22Rv1 (cell line): Measurements from ENCODE around the gene IL17RE.

Experiments
- ZFX ChIP-seq: fragments of 450-650 bp; IDR thresholded peaks from 2 replicates; pipeline ENCODE4 v1.6.1; 2017; ENCODE audit warnings: antibody characterized with exemption, borderline replicate concordance
- TF ChIP-seq, protein P1 (sequence below): fragments of 450-650 bp; IDR thresholded peaks from 2 replicates; pipeline ENCODE4 v1.5.1; 2017; ENCODE audit warnings: mild to moderate bottlenecking

DNA sequence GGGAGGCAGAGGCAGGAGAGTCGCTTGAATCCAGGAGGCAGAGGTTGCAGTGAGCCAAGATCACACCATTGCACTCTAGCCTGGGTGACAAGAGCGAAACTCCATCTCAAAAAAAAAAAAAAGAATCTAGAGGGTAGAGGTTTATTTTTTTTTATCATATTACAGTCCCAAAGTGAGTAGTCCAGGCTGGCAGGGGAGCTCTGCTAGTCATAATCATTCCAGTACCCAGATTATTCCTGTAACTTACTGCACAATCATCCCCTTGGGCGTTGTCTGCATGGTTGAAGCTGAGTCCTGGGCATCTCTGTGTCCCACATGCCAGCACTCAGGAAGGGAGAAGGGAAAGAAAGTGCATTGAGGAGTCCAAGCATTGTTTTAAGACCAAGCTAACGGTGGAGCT lies 39.5 kb downstream of the IL17RE start:
- TF ChIP-seq, protein P1, sequence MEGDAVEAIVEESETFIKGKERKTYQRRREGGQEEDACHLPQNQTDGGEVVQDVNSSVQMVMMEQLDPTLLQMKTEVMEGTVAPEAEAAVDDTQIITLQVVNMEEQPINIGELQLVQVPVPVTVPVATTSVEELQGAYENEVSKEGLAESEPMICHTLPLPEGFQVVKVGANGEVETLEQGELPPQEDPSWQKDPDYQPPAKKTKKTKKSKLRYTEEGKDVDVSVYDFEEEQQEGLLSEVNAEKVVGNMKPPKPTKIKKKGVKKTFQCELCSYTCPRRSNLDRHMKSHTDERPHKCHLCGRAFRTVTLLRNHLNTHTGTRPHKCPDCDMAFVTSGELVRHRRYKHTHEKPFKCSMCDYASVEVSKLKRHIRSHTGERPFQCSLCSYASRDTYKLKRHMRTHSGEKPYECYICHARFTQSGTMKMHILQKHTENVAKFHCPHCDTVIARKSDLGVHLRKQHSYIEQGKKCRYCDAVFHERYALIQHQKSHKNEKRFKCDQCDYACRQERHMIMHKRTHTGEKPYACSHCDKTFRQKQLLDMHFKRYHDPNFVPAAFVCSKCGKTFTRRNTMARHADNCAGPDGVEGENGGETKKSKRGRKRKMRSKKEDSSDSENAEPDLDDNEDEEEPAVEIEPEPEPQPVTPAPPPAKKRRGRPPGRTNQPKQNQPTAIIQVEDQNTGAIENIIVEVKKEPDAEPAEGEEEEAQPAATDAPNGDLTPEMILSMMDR, result no peak
- no peak for TF ChIP-seq ZFX
